Parathyroid adenoma (tissue), 2 donors: Measurements from ENCODE around the gene TP53I11.

Experiments
- H2AFZ ChIP-seq: fragments of 300-600 bp; sonication (generic); one replicate; pipeline ENCODE4 v1.7.0; 2017; ENCODE audit warnings: antibody characterized with exemption, mild to moderate bottlenecking
- H3K27ac ChIP-seq: fragments of 300-600 bp; sonication (generic); one replicate; pipeline ENCODE4 v1.7.0; 2017
- H3K27me3 ChIP-seq: fragments of 300-600 bp; sonication (generic); one replicate; pipeline ENCODE4 v1.7.0; 2017; ENCODE audit warnings: low read length; ENCODE audit not compliant: control insufficient read depth, insufficient read depth
- H3K36me3 ChIP-seq: fragments of 300-600 bp; sonication (generic); one replicate; pipeline ENCODE4 v1.7.0; 2017; ENCODE audit warnings: low read length; ENCODE audit not compliant: control insufficient read depth, insufficient read depth
- H3K4me1 ChIP-seq: fragments of 300-600 bp; sonication (generic); one replicate; pipeline ENCODE4 v1.7.0; 2017; ENCODE audit warnings: control low read depth
- H3K4me2 ChIP-seq: fragments of 300-600 bp; sonication (generic); one replicate; pipeline ENCODE4 v1.7.0; 2017; ENCODE audit warnings: low read length
- H3K4me3 ChIP-seq: fragments of 300-600 bp; sonication (generic); one replicate; pipeline ENCODE4 v1.7.0; 2017; ENCODE audit warnings: low read depth, low read length
- H3K79me2 ChIP-seq: fragments of 300-600 bp; sonication (generic); one replicate; pipeline ENCODE4 v1.7.0; 2017; ENCODE audit warnings: control low read depth
- H3K9ac ChIP-seq: fragments of 300-600 bp; sonication (generic); one replicate; pipeline ENCODE4 v1.7.0; 2017; ENCODE audit warnings: mild to moderate bottlenecking
- H3K9me3 ChIP-seq: fragments of 300-600 bp; sonication (generic); one replicate; pipeline ENCODE4 v1.7.0; 2017; ENCODE audit warnings: low read length; ENCODE audit not compliant: control insufficient read depth
- TF ChIP-seq, protein P1 (sequence below): fragments of 300-600 bp; sonication (generic); IDR thresholded peaks from one replicate; pipeline ENCODE4 v1.7.0; 2017; ENCODE audit warnings: antibody characterized with exemption, mild to moderate bottlenecking
- donor health status: primary hyperparathyroidism.

The TP53I11 gene

DNA sequence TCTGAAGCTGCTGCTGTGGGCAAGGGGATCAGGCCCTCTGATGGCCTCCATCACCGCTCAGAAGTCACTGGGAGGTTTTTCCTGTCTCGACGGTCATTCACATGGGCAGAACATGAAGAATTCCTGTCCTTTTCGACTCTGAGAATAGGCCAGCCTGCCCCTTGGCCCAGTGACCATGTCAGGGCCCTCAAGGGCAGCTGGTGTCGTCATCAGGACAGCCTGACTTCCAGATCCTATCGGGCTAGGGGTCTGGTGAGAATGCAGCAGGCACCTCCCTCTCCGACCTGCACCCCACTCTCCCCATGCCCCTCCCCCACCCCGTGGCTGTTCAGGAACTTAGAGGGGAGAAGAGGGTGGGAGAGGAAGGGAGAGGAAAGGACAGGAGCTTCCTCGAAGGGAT lies 3.6 kb downstream of the TP53I11 start:
- Histone ChIP-seq H3K27me3 (no peaks in the 10 kb centered on the region), H3K9me3 (no peaks in the 10 kb centered on the region), H3K36me3 (no peaks in the 10 kb centered on the region), H2AFZ (no peak overlapping the region), H3K27ac (peak overlapping the region; percentile 32), H3K4me1 (no peaks in the 10 kb centered on the region), H3K4me3 (no peak overlapping the region), H3K79me2 (no peaks in the 10 kb centered on the region), H3K9ac (no peak overlapping the region), H3K4me2 (no peak overlapping the region)
- TF ChIP-seq, protein P1, sequence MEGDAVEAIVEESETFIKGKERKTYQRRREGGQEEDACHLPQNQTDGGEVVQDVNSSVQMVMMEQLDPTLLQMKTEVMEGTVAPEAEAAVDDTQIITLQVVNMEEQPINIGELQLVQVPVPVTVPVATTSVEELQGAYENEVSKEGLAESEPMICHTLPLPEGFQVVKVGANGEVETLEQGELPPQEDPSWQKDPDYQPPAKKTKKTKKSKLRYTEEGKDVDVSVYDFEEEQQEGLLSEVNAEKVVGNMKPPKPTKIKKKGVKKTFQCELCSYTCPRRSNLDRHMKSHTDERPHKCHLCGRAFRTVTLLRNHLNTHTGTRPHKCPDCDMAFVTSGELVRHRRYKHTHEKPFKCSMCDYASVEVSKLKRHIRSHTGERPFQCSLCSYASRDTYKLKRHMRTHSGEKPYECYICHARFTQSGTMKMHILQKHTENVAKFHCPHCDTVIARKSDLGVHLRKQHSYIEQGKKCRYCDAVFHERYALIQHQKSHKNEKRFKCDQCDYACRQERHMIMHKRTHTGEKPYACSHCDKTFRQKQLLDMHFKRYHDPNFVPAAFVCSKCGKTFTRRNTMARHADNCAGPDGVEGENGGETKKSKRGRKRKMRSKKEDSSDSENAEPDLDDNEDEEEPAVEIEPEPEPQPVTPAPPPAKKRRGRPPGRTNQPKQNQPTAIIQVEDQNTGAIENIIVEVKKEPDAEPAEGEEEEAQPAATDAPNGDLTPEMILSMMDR = no peak

DNA sequence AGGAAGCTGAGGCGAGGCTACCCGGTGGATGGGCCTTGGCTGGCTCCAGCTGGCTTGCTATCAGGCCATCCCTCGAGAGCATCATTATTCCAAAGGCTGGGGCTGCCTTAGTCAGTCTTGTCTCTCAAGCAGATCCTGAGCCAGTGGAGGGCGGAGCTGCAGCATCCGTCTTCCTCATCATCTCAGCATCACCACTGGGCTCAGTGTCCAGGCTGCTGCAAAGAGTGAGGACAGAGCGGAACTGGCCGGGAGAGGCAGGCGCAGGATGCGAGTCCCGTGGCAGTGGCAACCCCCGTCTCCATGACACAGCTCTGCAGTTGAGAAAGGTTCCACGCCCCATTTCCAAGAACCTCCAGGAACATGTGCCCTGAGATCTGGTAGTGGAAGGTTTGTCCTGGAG lies 4.4 kb downstream of the TP53I11 start:
- no peaks in the 10 kb centered on the region for H3K36me3 ChIP-seq
- TF ChIP-seq, protein P1 = no peak
- H2AFZ ChIP-seq = no peak overlapping the region
- H3K27me3 ChIP-seq = no peaks in the 10 kb centered on the region
- H3K9me3 ChIP-seq = no peaks in the 10 kb centered on the region
- no peak overlapping the region for H3K9ac ChIP-seq
- peak overlapping the region; percentile 32 for H3K27ac ChIP-seq
- H3K79me2 ChIP-seq = no peaks in the 10 kb centered on the region
- no peak overlapping the region for H3K4me2 ChIP-seq
- H3K4me3 ChIP-seq = no peak overlapping the region
- no peaks in the 10 kb centered on the region for H3K4me1 ChIP-seq

DNA sequence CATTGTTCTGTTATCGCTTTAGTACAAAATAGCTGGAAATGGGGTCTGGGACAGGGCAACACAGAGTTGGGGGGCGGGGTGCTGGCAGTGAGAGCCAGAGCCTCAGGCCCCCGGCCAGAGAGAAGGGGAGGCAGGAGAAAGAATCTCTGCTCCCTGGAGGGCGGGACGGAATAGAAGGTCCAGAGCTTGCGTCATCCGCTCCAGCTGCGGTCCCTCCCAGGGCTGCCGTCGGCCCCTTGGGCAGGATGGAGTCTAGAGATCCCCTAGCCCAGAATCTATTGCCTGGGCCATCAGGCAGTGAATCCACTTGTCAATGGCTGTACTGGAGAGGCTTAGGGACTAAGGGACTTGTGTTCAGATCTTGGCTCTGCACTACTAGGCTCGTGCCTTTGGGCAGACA lies 5.0 kb downstream of the TP53I11 start:
- Histone ChIP-seq H3K9ac (no peak overlapping the region), H3K4me2 (no peak overlapping the region)

DNA sequence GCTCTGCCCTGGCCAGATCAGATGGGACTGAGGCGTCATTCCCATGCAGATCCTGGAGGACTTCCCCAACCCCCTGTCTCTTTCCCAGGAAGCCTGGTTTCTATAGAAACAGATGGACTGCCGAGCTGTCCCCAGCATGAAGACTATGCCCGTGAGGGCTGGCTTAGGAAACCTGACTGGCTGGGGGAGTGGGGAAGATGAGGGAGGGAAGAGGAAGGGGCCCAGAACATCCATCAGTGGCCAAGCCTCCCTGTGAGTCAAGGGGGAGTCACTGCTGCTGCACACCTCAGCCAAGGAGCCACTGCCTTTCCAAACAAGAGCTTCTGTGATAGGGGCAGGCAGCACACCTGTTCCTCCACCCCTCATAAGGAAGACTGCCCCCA lies 5.8 kb downstream of the TP53I11 start:
- H3K79me2 ChIP-seq = no peaks in the 10 kb centered on the region
- H3K4me2 ChIP-seq = no peak overlapping the region
- no peak overlapping the region for H3K9ac ChIP-seq
- H3K4me3 ChIP-seq = no peak overlapping the region
- H3K4me1 ChIP-seq = no peaks in the 10 kb centered on the region
- no peaks in the 10 kb centered on the region for H3K36me3 ChIP-seq
- H2AFZ ChIP-seq = no peak overlapping the region
- H3K27ac ChIP-seq = no peak overlapping the region
- TF ChIP-seq, protein P1 = no peak
- no peaks in the 10 kb centered on the region for H3K27me3 ChIP-seq
- H3K9me3 ChIP-seq = no peaks in the 10 kb centered on the region

More for the DNA sequence above, 5.0 kb downstream of the TP53I11 start:
- Histone ChIP-seq H3K79me2 (no peaks in the 10 kb centered on the region), H3K27me3 (no peaks in the 10 kb centered on the region), H3K4me1 (no peaks in the 10 kb centered on the region), H3K4me3 (no peak overlapping the region), H3K27ac (no peak overlapping the region), H2AFZ (no peak overlapping the region), H3K36me3 (no peaks in the 10 kb centered on the region), H3K9me3 (no peaks in the 10 kb centered on the region)
- TF ChIP-seq, protein P1 = no peak

DNA sequence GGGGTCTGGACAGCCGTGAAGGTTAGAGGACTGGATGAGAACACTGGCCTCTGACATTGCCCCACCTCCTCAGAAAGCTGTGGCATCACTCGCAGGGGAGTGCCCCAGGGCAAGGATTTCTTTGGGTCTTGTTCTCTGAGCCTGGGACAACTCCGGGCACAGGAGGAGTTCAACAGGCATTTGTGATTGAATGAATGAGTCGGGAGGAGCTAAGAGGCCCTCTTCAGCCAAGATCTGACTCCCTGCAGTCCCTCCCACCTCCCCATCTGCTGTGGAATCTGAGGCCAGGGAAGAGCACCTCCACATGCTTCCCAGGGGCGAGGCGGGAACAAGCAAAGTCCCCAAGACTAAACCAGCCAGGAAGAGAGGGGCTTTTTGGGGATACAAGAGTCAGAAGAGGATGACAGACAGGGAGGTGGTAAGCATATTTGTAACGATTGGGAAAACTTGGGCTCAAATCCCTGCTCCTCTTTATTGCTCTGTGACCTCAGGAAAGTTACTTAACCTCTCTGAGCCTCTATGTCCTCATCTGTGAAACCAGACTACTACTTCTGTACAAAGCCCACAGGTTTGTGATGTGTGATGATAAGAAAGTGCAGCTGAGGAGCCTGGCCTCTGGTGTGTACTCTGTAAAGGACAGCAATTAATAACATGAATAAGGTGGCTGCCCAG lies 6.4 kb downstream of the TP53I11 start:
- no peaks in the 10 kb centered on the region for H3K27me3 ChIP-seq
- H3K9ac ChIP-seq = no peak overlapping the region
- no peaks in the 10 kb centered on the region for H3K9me3 ChIP-seq
- H3K36me3 ChIP-seq = no peaks in the 10 kb centered on the region
- H3K79me2 ChIP-seq = no peaks in the 10 kb centered on the region
- no peak overlapping the region for H3K4me3 ChIP-seq
- no peak overlapping the region for H2AFZ ChIP-seq
- H3K27ac ChIP-seq = no peak overlapping the region
- no peak overlapping the region for H3K4me2 ChIP-seq
- TF ChIP-seq, protein P1 = no peak
- H3K4me1 ChIP-seq = no peaks in the 10 kb centered on the region
